HG02970 (cell line): ENCODE measurements around the gene CHRFAM7A.
"Not testable (repeated sequence)": the region's sequence is repeated elsewhere in the genome, so short reads cannot be mapped to it uniquely, and the experiment has no call there.

Experiments used
- ATAC-seq: cut with Tn5 transposase; IDR thresholded peaks from one replicate; pipeline ENCODE4 v1.9.1; 2021; ENCODE audit warnings: mild to moderate bottlenecking, moderate library complexity, moderate number of reproducible peaks; ENCODE audit not compliant: unreplicated experiment, low FRiP score

Gene CHRFAM7A

DNA sequence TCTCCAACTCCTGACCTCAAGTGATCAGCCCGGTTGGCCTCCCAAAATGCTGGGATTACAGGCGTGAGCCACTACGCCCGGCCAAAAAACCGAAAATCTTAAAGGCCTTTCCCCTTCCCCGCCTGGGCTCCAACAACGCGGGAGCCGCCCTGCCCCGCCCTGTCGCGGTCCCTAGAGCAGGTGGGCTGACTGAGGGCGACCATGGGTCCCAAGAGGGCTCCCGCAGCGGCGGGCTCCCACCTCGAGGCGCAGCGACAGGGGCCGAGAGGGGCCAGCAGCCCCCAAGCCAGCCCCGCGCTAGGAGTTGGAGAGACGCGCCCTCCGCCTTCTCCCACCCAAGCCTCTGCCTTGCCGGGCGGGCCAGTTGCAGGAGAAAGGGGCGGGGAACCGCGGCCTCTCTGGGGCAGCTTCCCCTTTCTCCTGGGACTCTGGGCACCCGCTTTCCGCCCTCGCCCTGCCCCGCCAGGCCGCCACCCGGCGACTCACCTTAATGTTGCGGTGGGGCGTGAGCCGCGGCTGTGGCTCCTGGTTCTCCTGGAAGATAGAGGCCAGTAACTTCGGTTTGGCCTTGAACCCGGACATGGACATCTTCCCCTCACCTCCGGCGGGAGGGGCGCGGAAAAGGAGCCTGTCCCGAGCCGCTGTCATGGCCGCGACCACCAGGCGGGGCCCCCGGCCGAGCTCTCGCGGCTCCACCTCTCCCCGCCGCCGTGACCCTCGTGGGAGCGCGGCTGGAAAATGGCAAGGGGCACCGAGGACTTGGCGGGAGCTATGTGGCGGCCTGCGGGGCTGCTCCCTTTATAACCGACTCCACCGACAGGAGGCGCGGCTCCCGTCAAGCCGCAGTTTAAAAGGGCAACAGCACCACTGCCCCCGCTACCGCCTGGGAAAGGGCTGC, at the start of gene CHRFAM7A:
TSS of gene CHRFAM7A (minus strand) at position 775 of the 898 bp plus-strand sequence. CDS start 10,189 bp downstream, outside the sequence.
- not testable (repeated sequence) for ATAC-seq

DNA sequence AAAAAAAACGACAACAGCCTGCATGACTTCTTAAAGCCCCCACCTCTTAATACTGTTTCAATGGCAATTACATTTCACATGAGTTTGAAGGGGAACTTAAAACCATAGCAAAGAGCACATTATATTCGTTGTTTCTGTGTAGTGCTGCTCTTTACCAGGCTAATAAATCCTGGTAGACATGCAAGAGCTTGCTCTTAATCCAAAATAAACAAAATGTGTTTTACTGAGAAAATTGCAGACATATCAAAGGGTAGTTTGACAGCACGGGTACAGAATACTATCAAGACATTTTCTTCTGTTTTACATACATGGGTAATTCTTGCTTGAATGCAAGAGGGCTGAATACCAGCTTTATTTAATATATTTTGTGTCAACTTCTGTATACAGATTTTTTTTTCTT, 45.0 kb upstream of the CHRFAM7A start:
- not testable (repeated sequence) for ATAC-seq

DNA sequence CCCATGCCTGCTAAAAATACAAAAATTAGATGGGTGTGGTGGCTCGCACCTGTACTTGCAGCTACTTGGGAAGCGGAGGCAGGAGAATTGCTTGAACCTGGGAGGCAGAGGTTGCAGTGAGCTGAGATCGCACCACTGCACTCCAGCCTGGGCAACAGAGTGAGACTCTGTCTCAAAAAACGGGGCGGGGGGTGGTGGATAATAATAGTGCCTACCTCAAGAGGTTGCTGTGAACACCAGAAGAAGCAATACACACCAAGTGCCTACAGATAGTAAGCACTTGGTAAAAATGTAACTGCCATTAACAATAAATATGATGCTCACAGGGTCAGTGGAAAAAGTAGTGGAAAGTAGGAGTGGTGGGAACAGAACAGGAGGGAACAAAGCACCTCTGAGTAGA, 42.5 kb upstream of the CHRFAM7A start:
- not testable (repeated sequence) for ATAC-seq

DNA sequence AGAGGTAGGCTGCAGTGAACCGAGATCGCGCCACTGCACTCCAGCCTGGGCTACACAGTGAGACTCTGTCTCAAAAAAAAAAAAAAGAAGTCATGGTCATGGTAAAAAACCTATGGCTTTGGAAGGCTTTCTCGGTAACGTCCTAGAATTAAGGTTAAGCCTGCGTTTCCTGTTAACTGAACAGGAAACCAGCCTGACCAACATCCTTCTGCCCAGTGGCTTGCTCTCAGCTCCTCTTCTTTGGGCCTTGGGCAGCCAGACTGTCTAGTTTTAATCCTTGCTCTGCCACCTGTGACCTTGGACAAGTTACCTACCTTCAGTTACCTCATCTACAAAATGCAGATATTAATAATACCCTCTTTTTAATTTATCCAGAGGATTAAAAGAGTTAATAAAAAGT, 27.4 kb upstream of the CHRFAM7A start:
- not testable (repeated sequence) for ATAC-seq

DNA sequence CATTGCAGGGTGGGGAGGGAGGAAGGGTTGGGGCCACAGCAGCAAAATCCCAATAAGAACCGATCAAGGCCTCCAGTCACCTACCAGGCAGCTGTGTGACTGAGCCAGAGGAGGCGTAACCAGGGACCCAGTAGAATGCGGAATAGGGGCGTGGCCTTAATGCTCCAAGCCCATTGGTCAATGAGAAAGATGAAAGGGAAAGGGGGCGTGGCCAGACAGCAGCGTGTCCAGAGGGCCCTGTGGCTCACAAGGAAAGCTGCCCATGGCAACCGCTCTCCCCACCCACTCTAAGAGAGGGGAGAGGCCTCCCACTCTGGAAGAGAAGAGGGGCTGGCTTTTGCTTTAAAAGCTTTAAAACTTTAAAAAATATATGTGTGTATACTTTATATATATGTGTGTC, 20.8 kb upstream of the CHRFAM7A start, which contains the start of gene GOLGA8R:
TSS of gene GOLGA8R (minus strand) at position 101 of the 400 bp plus-strand sequence. CDS start at position 3, 98 bp downstream.
- ATAC-seq, result not testable (repeated sequence)

DNA sequence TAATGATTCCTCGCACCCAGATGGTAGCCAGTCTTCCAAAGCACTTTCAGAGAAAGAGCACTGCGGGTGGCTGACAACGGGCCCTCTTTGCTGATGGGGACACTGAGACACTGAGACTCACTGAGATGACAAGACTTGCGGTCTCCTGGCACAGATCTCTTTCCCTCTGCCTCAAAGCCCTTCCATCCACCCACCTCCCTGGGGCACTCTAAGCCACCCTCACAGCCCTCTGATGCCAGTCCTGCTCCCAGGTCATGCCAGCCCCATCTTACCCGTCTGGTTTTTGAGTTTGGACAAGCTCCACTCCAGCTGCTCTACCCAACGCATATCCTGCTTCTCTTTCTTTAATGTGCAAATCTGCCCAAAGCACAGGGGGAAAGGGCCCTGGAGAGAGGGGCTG, 14.3 kb upstream of the CHRFAM7A start:
- ATAC-seq, result not testable (repeated sequence)

DNA sequence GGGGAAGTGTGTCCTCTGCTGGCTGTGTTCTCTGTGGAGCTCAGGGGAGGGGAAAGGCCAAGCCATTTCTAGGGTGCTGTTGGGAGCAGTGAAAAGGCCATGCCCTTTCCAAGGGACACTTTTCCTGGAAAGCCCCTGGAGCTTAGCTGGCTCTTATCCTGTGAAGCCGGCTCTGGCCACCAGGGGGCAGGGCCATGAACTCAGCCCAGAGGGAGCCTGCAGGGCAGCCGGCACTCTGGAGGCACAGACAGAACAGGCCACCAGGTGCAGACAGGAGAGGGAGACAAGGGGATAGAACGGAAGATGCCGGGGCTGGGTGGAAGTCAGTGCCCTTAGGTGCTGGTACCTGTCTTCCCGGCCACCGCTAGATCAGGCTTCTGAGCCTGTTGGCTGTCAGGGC, 5.6 kb upstream of the CHRFAM7A start:
- ATAC-seq, result not testable (repeated sequence)

DNA sequence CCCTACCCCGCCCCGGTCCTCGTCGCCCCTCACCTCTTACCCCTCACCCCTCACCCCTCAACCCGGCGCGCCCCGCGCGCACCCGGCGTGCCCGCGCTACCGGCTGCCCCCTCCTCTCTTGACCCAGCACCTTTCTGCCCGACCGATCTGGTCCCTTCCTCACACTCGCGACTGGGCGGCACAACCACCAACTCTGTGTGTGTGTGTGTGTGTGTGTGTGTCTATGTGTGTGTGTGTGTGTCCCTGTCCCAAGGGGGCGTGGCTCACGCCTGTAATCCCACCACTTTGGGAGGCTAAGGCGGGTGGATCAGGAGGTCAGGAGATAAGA, 288 bp upstream of the CHRFAM7A start:
- ATAC-seq, result not testable (repeated sequence)

DNA sequence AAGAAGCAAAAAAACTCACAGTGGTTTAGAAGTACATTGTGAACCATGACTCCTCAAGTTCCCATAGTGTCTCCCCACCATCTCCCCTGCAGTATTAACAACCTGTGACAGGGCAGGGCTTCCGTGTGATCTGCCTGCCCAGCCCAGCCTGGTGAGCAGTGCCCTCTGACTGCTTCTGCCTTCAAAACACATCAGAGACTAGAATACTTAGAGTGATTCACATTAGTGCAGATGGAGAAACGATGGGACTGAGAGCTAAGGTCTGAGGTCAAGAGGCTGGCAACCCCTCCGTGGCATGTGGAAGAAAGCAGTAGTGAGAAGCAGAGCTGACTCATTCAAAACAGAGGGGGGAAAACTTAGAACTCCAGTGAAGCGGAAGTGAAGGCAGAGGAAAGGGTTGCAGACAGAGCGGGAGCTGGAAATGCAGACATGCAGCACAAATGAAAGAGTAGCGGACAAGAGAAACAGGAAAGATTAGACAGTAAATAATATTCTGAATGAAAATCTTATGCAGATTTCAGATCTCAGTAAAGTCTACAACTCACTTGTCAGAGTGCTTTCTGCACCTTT, 6.9 kb downstream of the CHRFAM7A start:
- ATAC-seq, result not testable (repeated sequence)

DNA sequence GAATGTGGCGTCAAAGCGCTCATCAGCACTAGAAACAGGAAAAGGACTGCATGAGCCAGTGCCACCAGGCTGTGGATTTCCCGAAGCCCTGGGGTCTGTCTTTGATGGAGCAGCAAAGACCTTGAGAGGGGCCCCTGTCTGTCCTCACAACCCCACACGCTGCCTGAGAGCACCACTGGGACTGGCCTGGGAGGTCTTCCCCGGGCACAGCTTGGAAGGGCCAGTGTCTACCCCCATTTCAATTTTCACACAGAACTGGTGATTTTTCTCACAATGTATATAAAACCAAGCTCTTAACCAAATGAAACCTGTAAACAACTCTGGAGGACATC, 16.3 kb downstream of the CHRFAM7A start:
- ATAC-seq, result not testable (repeated sequence)

DNA sequence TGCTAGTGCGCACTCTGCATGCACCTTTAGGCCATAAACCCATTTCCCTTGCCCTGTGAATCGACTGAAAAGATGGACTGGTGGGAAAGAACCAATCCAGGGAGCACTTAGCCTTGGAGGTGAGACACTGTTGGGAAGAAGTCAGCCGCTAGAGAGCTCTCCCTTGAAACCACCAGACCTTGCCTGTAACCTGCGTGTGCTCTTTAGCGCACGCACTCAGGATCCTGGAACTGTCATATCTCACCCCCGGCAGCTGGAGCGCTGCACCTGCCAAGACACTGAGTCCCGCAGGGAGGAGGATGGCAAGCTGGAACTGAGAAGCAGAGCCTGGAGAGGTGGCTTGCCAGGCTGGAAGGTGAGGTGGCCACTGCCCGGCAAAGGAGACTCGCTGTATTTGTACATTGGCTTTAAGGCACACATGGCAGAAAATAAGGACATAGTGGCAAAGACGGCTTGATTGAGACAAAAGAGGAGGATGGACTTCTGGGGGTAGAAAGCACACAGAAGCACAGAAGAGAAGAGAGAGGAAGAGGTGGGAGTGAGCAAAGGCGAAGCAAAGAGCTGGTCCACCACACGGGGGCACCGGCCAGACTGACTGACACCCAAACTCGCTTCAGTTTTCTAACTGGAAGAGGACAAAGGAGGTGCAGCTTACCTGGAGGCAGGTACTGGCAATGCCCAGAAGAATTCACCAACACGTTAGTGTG, 16.8 kb downstream of the CHRFAM7A start:
- ATAC-seq, result not testable (repeated sequence)

DNA sequence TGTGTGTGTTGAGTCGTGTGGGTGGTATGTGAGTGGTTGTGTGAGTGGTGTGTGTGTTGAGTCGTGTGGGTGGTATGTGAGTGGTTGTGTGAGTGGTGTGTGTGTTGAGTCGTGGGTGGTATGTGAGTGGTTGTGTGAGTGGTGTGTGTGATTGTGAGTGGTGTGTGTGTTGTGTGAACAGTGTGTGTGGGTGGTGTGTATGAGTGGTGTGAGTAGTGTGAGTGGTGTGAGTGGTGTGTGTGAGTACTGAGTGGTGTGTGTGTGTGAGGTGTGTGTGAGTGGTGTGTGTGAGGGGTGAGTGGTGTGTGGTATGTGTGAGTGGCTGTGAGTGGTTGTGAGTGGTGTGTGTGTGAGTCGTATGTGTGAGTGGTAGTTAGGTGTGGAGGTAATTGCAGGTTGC, 17.5 kb downstream of the CHRFAM7A start:
- ATAC-seq, result not testable (repeated sequence)

DNA sequence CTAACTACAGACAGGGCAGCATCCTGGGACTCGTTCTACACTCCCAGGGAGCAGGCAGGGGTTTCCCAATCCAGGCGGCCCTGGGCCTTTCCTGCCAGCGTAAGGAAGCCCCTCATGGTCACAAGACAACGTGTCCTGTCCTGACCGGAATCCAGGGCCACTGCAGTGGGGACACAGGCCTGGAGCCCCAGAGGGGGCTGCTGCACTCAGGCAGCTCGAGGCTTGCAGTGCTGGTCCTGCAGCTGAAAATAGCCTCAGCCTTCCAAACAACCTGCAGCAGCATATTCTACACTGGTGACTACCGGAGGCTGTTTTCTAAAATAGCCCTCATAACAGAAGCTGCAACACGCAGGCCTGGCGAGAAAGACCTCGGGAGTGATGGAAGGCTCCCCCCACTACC, 18.5 kb downstream of the CHRFAM7A start:
- not testable (repeated sequence) for ATAC-seq

DNA sequence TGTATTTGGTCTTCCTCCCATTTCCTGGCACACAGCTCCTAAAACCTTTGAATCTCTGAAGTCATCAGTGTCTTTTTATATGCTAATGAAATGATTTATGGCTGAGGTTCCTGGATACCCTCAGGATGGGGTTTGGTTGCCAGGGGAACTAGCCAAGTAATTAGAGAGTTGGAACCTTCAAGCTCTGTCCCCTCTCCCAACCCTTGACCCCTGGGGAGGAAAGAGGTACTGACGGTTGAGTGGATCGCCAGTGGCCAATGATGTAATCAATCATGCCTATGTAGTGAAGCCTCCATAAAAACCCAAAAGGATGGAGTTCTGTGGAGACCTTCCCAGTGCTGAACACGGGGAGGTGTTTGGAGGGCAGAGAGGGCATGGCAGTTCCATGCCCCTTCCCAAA, 25.1 kb downstream of the CHRFAM7A start:
- not testable (repeated sequence) for ATAC-seq

DNA sequence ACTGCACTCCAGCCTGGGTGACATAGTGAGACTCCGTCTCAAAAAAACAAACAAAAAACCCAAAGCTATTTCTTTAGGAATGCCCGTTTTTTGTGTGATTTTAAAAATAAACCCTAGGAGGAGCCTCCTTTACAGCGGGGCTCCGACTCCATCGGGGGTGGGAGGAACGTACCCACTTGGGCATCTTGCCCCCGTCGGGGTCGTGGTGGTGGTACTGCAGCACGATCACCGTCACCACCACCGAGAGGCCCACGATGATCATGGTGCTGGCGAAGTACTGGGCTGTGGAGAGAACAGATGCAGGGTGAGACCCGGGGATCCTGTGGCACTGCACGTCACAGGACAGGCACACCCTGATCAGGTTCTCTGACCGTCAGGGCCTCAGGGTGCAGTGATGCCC, 26.1 kb downstream of the CHRFAM7A start:
- ATAC-seq, result not testable (repeated sequence)

DNA sequence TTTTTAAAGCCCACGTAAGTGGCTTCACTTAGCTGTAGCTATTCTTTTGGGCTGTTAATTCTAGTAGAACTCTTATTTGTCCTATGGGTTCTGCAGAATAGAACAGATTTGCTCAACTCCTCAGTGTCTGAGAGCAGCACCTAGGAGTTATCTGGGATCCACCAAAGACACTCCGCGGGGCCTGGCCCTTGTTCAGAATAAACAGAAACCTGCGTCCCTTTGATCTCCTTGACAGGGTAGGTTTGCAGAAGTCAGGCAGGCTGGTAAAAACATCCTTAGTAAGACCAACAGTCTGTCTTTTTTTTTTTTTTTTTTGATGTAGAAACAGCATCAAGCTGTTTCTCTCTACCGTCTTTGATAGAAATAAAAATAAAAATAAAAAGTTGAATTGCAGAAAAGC, 31.9 kb downstream of the CHRFAM7A start:
- not testable (repeated sequence) for ATAC-seq

DNA sequence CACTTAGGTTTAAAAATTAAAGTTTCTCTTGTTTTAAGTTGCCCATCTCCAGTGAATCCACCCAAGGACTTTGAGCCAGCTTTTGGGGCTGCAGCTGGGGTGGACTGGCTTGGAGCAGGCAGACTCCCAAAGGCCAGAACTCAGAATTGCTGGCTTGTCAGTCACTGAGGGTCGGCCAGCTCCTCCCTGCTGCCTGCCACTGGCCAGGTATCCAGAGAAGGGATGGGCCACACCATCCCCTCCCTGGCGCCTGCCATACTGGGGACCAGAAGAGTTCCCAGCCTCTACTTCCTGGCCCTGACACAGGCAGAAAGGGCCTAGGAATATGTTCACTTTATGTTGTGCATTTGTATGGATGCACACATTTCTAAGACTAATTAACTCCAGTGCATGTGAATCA, 32.4 kb downstream of the CHRFAM7A start:
- ATAC-seq, result not testable (repeated sequence)

DNA sequence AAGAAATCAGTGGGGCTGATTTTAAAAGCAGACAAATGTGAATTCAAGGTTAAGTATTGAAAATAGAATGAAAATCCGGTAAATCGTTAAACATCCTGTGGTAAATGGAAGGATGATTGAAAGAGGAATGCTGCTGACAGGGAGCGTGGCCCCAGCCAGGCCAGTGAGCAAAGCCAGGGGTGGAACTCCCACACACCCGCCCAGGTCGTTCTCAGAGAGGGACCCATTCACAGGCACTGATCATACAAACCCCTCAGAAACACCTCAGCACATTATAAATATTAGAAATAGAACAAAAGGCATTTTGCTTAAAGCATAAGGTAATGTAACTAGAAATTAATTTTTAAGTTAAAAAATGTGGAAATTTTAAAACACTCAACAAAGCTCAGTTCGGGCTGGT, 38.3 kb downstream of the CHRFAM7A start:
- ATAC-seq, result not testable (repeated sequence)

DNA sequence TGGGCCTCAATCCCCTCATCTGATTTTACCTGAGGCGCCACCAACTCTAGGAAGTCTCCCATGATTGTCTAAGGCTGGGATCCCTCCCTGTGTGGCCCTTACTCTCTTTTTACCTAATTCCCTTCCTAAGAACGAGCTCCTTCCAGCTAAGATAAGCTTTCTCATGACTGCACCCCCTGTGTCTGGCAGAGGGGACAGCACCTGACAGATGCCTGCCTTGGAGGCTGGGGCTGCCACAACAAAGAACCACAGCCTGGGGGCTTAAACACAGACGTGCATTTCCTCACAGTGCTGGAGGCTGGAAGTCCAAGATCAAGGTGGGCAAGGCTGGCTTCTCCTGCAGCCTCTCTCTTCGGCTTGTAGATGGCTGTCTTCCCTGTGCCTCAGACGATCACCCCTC, 43.5 kb downstream of the CHRFAM7A start:
- not testable (repeated sequence) for ATAC-seq

DNA sequence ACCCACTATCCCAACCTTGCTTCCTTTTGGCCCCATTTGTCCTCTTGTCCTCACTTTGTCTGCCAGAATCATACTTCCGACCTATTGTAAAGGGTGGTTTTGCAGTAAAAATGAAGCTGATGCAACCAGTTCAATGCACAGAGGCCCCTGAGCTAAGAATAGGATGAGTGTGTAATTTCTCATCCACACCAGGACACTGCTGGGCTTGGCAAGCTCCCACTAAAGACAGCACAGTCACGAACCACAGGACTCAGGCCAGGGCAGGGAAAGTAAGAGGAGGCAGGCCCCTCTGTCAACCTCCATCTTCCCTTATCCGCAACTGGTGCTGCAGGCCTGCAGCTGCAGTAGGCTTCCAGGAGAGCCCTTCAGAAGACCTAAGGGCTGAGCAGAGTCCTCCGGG, 56.8 kb downstream of the CHRFAM7A start:
- not testable (repeated sequence) for ATAC-seq

DNA sequence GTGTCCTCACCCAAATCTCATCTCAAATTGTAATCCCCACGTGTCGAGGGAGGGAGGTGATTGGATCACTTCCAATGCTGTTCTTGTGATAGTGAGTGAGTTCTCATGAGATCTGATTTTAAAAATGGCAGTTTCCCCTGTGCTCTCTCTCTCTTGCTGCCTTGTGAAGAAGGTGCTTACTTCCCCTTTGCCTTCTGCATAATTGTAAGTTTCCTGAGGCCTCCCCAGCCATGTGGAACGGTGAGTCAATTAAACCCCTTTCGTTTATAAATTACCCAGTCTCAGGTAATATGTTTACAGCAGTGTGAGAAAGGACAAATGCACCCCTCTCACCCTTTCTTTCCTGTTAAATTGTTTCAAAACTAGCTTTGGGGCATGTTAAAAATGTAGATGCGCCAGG, 59.2 kb downstream of the CHRFAM7A start:
- not testable (repeated sequence) for ATAC-seq
